ENCODE results near the gene EXD3.
A peak's percentile ranks its signal among the peaks of the same experiment; 100 is the strongest.

The EXD3 gene

DNA sequence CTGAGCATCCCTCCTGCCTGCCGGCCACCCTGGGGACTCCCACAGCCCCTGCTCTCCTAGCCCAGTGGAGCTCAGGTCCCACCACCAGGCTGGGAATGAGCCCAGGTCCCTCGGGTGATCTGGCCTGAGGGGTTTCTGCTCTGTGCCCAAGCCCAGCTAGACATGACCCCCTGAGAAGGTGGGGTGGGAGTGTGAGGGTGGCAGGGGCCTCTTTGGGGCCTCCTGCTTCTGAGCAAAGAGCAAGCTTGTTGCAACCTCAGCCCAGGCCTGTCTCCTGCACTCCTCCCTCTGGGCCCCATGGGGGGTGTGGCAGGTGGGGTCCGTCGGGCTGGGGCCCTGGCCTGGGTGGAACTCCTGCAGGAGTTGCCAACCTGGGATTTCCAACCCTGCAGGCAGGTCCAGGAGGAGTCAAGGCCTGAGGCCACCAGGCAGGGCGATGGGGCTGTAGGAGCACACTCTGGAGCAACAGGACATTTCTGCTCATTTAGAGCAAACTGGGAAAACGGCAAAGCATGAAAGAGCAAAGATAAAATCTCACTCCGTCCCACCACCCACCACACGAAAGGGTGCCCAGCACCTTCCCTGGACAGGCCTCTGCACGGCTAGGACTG lies 109.5 kb downstream of the EXD3 start:
- DNase-seq: no peak

GRCh38 chr9:137312852-137313325 lies 110.1 kb downstream of the EXD3 start:
- DNase-seq: no peak

GRCh38 chr9:137311986-137312851 lies 110.7 kb downstream of the EXD3 start:
- no peak for DNase-seq

GRCh38 chr9:137311171-137311985 lies 111.6 kb downstream of the EXD3 start:
- DNase-seq: no peak

- no peak for DNase-seq
Observed at GRCh38 chr9:137310189-137311052, 112.5 kb downstream of the EXD3 start.

- no peak for DNase-seq
Observed at GRCh38 chr9:137309368-137310188, 113.4 kb downstream of the EXD3 start.

GRCh38 chr9:137308057-137308619 lies 114.8 kb downstream of the EXD3 start:
- no peak for DNase-seq

- DNase-seq: no peak
Observed at GRCh38 chr9:137307255-137308056, 115.5 kb downstream of the EXD3 start.

- no peak for DNase-seq
Observed at GRCh38 chr9:137306850-137307254, 116.1 kb downstream of the EXD3 start.

DNA sequence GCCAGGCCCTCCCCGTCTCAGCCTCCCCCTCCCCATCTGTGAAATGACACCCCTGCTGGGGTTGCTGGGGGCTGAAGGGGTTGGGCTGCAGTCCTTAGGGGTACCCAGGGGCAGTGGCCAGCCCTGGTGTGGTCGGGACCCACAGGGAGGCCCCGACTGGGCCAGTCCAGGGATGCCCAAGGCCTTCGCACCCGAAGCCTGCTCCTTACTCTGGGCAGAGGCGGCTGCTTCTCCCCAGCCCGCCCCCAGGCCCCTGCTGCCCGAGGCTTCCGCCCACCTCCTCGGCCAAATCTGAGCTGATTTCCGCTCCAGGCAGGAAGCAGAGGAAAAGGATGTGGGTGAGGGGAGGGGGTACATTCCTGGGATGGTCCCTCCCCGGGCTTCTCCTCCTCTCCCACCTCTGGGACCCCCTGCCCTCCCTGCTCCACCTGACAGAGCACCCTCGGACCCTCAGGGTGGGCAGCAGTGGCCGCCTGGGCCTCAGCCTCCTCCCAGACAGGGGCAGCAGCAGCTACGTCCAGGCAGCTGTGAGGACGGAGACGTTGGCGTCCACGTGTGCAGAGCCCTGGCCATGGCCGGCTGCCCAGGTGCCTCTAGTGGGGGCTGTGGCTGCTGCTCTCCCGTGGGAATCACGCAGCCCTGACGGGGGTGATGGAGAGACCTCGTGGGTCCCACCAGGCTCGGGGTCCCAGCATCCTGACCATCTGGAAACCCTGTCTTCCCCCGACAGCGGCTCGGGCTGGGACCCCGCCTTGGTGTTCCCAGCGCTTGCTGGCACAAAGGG lies 116.7 kb downstream of the EXD3 start:
- DNase-seq: no peak

GRCh38 chr9:137305798-137306065 lies 117.2 kb downstream of the EXD3 start:
- no peak for DNase-seq

GRCh38 chr9:137305060-137305797 lies 117.7 kb downstream of the EXD3 start:
- DNase-seq: no peak

DNA sequence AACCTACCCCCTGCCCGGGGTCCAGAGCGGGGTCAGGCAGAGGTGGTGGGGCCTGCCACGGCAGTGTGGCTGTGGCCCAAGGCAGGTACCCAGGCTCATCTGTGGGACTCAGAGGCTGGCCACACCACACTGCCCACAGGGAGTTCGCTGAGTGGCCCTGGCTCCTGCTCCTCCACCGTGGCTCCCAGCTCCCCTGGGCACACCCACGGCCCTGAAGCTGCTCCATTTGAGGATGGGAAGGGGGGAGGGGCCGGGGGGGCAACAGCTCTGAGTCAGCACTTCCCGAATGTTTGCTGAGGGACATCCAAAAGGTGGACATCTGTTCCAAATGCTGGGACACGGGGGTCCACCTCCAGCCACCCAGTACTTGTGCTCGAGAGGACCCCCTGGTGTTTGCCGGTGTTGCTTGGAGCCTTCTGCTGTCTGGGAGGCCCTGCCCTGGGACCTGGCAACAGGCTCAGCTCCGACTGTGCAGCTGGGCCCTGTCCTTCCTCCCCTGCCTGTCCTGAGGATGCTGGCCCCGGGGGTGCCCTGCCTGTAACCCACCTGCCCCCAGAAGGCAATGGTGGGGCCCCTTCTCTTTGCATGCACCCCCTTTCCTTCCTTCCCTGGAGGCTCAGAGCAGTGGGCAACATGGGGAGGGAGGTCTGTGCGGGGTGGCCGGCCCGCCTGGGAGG lies 118.4 kb downstream of the EXD3 start:
- no peak for DNase-seq

GRCh38 chr9:137303893-137304382 lies 119.0 kb downstream of the EXD3 start:
- no peak for DNase-seq

DNA sequence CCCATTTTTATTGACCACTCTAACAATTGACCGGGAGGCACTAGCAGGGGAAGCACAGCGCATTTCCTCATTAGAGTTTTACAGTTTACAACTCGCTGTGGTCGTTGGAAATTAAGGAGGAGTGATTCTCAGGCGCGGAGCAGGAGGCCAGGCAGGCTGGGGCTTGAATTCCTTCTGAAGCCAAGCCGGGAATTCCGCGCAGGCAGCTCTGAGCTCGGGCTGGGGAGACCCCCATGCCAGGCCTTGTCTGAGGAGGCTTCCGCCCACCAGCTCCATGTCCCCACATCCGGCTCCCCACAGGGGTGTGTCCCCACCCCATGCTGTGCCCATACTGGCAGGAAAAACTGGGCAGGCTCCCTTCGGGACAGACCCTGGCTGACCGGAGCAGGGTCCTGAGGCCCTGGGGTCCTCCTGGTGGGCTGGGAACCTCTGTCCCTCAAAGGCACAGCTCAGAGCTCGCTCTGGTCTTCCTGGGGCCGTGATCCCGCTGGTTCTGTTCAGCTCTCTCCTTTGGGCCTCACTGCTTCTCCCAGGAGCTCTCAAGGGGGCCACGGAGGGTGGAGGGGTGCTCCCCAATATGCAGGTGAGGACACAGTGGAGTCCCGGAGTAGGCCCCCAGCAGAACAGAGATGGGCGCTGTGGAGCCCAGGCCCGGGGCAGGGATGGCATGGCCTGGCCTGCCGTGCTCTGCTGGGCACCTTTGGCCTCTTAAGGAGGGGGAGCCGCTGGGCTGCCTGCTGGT lies 119.6 kb downstream of the EXD3 start:
- DNase-seq: no peak

DNA sequence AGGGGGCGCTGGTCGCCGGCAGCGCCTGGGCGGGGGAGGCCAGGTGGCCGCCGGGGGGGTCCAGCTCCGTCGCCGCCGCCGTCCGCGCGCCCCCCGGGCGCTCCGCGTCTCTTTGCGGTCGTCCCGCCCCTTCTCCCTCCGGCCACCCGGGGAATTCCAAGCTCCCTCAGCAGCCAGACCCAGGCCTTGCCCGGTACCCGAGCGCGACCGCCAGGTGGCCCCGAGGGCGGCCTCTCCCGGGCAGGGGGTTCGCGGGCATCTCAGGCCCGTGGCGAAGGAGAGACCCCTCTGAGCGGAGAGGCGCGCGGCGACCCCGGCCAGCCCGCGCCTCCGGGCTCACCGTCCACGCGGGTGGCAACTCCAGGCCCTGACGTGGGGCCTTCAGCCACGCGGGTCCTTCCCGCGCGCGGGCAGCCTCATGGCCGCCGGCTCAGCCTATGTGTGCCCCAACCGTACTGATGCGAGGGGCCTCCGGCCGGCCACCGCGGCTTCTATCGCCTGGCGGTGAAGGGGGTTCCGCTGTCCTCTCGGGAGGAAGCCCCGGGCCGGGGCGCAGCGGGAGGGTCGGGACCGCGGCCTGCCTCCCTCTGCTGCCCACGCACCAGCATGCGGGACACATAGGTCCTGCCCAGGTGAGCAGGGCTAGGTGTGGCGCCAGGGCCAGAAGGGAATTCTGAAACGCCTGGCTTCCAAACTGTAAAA lies 120.4 kb downstream of the EXD3 start:
- no peak for DNase-seq

GRCh38 chr9:137302118-137302448 lies 120.9 kb downstream of the EXD3 start, which contains the start of gene NRARP:
Gene NRARP (minus strand): TSS chr9:137302271. CDS start chr9:137301928, 343 bp downstream.
- peak; percentile 77 for DNase-seq
